Right cardiac atrium (tissue), 5 donors: ENCODE measurements around the gene INAFM2. TPM values are rescaled to one million over a fixed set of nuclear protein-coding genes. Genes with fewer than 3 reads are reported as not detected.

Experiments used
- ATAC-seq, 2 donors: fragments of 200-7000 bp; cut with Tn5 transposase; one replicate each; pipeline versions ENCODE4 v1.8.0 to v1.9.1; 2020; ENCODE audit warnings: moderate library complexity in 2 of 2, mild to moderate bottlenecking in 1 of 2
- DNase-seq, 3 donors: peaks; one replicate each; pipeline ENCODE4 v3.0.0-alpha.2; 2020
- H3K27ac ChIP-seq: one replicate; pipeline ENCODE4 v1.5.1; 2013; ENCODE audit warnings: mild to moderate bottlenecking, low read length, control low read depth, moderate library complexity
- H3K27me3 ChIP-seq: one replicate; pipeline ENCODE4 v1.6.1; 2013; ENCODE audit not compliant: control insufficient read depth, insufficient read depth
- H3K4me1 ChIP-seq: one replicate; pipeline ENCODE4 v1.6.1; 2013; ENCODE audit warnings: low read length; ENCODE audit not compliant: control insufficient read depth, insufficient read depth
- H3K4me3 ChIP-seq: one replicate; pipeline ENCODE4 v1.5.1; 2013; ENCODE audit warnings: low read length, control low read depth
- H3K9me3 ChIP-seq: one replicate; pipeline ENCODE4 v1.6.1; 2013; ENCODE audit warnings: low read length; ENCODE audit not compliant: control insufficient read depth
- WGBS: extraction: QIAGEN DNeasy Blood & Tissue Kit; methylation state at CpG from one replicate; pipeline ENCODE4 v1.1.7; 2013; 5-methylcytosine and 5-hydroxymethylcytosine counted together
- intact Hi-C, 4 donors: fragments of 100-400 bp; cut with DNase I; formaldehyde crosslinking; loops; one replicate each; pipeline versions ENCODE4 v1.11.0 to v1.14.0; 2022 to 2023
- polyA plus RNA-seq: library from polyadenylated mRNA; stranded (reverse); fragments of 200-250 nt; gene quantifications from one replicate; pipeline ENCODE4 v1.2.3, GENCODE V29; 2013
- total RNA-seq, 4 donors: library from RNA; stranded (reverse); fragmentation: NEBNext Ultra II Directional; extraction: Animal tissue kit (Norgen Biotek cat#: 25700); gene quantifications; one replicate each; pipeline ENCODE4 v1.2.1, GENCODE V29; 2021
- donor health status: healthy with polysubstance abuse.
- donor health status: DM: no; HTN: yes; CAD: no.
- donor health status: DM: no; HTN: no; CAD: no.
- donor health status: DM: no; HTN: yes; CAD: no; lungs with severe emphysema.
- donor health status: DM: yes; HTN: yes; CAD: no.

INAFM2 gene
- total and polyA plus RNA-seq, 5 donors, result 47.3 to 115 (median 72.8) TPM

GRCh38 chr15:40306908-40307307, 16.6 kb upstream of the INAFM2 start:
- H3K27ac ChIP-seq, result no peak overlapping the region
- H3K4me1 ChIP-seq, result no peaks in the 10 kb centered on the region
- intact Hi-C loops, result no loop called here
- H3K27me3 ChIP-seq, result no peaks in the 10 kb centered on the region
- 81% methylated on average over 7 of the region's 7 CpGs for WGBS
- no peak overlapping the region for H3K4me3 ChIP-seq
- no peak for ATAC-seq
- peak in 1 of 3 donors; percentile 42 for DNase-seq
- H3K9me3 ChIP-seq, result no peaks in the 10 kb centered on the region

DNA sequence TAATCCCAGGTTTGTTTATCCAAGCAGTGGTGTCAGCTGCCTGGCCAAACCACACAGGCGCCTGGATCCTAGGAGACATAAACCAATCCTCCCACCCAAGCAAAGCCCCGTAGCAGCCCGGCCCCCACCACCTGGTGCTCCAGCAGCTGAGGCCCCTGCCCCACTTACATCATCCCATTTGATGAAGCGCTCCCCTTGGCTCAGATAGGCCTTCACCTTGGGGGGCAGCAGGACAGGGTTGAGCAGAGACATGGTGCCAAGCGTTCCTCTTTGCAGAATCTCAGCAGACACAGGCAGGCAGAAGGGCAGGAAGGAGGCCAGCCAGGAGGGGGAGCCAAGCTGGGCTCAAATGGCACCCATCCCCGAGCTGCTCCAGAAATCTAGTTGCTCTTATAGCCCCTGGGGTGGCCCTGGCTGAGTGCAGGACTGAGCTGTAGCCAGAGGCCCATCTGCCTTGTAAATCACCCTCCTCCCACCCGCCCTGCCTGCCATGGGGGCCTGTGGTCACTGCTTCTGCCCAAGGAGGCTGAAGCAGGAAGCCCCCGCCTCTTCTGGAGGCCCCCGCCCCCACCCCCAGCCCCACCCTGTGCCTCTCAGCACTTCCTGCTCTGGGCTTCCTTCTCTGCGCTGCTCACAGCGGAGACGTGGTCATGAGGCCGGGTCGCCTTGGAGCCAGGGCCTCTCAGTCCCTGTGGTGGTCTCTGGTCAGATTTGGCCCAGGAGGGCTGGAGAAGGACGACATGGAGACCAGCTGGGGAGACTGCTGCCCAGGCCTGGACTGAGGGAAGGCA, 15.9 kb upstream of the INAFM2 start, which contains the start of gene PLCB2:
TSS of gene PLCB2 (minus strand) at position 515 of the 791 bp plus-strand sequence. CDS start at position 252, 263 bp downstream.
- H3K27ac ChIP-seq, result peak within 1 kb of the TSS; percentile 43
- ATAC-seq (peak; percentile 48 to 67), DNase-seq (peak; percentile 49 to 80 (median 76))
- no peaks in the 10 kb centered on the region for H3K27me3 ChIP-seq
- H3K4me1 ChIP-seq, result no peaks in the 10 kb centered on the region
- H3K4me3 ChIP-seq, result peak within 1 kb of the TSS; percentile 4
- WGBS, result 51% methylated on average over 15 of the region's 15 CpGs
- H3K9me3 ChIP-seq, result no peaks in the 10 kb centered on the region
- intact Hi-C loops, result no loop called here

DNA sequence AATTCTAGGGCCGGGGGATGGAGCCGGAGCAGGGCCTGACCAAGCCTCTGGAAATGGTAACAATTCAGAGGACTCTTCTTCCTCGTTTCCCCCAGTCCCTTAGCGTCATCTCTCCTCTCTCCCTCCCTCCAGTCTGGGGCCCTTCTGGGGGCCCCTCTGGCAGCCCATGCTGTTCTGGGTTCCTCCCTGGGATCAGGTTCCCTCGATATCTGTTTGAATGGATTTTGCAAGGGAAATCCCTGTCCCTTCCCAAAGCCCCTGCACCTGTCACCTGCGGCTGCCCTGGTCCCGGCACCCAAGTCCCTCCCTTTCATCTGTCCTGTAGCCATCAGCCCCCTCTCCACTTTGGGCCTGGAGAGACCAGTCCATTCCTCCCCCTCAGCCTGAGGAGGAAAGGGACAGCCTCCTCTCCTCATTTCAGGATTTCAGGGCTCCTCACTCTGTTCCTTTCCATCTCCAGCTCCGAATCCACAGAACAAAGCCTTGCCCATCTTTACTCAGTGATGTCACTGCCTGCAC, 14.1 kb upstream of the INAFM2 start:
- 66% methylated on average over 8 of the region's 8 CpGs for whole genome bisulfite sequencing
- H3K4me1 ChIP-seq, result no peaks in the 10 kb centered on the region
- no peak for DNase-seq
- no peaks in the 10 kb centered on the region for H3K9me3 ChIP-seq
- no peak for ATAC-seq
- intact Hi-C loops, result no loop called here
- H3K27ac ChIP-seq, result no peak overlapping the region
- no peak overlapping the region for H3K4me3 ChIP-seq
- no peaks in the 10 kb centered on the region for H3K27me3 ChIP-seq

DNA sequence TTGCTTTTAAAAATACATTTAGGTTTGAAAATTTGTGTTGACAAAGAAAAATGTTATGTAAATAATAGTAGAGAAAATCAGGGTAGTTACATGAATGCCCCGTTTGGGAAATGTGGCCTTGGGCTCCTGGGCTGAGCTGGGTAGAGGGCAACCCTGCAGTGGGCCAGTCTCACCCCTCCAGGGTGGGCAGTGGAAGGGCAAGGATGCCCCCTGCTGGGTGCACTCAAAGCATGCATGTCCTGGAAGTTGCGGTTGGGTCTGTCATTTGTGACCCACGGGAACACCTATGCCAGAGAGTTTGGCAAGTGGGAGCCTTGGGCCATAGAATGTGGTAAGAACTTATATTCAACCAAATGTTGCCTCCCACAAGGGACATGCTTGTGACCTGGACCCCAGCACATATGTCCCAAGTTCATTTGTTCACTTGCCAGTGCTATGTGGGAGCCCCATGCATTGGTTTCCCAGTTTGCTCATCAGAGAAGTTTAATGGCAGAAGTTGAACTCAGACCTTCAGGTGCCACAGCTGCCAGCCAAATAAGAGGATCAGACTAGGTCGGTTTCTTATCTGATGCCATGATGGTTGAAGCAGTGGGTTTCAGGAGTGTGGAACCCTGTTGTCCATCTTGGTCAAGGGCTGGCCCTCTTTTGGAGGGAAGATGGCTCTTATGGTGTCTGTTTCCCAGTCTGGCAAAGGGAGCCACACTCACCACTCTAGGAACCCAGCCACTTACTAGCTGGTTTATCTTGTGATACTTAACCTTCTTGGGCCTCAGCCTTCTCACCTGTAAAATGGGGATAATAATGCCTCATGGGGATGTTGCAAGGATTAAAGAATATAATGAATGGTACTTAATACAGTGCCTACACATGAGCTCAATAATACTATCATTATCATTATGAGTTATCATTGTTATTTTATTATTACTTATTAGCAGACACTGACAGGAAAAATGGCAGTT, 13.2 kb upstream of the INAFM2 start:
- peak; percentile 61 to 87 (median 82) for DNase-seq
- intact Hi-C loops, result loop anchor here in 3 of 4 donors (2.0 to 5.0 kb wide), 2 partner anchors 31 to 33 kb away; no protein-coding TSS in a partner anchor

GRCh38 chr15:40310993-40311392, 12.5 kb upstream of the INAFM2 start:
- DNase-seq (no peak), ATAC-seq (no peak)
- H3K27ac ChIP-seq, result no peak overlapping the region
- H3K27me3 ChIP-seq, result no peaks in the 10 kb centered on the region
- H3K4me1 ChIP-seq, result no peaks in the 10 kb centered on the region
- no peaks in the 10 kb centered on the region for H3K9me3 ChIP-seq
- intact Hi-C loops, result loop anchor here in 3 of 4 donors (2.0 to 5.0 kb wide), 2 partner anchors 32 to 34 kb away; no protein-coding TSS in a partner anchor
- 61% methylated on average over 3 of the region's 3 CpGs for WGBS
- no peak overlapping the region for H3K4me3 ChIP-seq

More for the DNA sequence above, 13.2 kb upstream of the INAFM2 start:
- H3K27ac ChIP-seq, result no peak overlapping the region
- WGBS, result 13% methylated on average over 4 of the region's 4 CpGs
- peak; percentile 70 for ATAC-seq
- no peak overlapping the region for H3K4me3 ChIP-seq
- H3K27me3 ChIP-seq, result no peaks in the 10 kb centered on the region
- no peaks in the 10 kb centered on the region for H3K4me1 ChIP-seq
- no peaks in the 10 kb centered on the region for H3K9me3 ChIP-seq

- intact Hi-C loops, result loop anchor here in 1 of 4 donors (5.0 kb wide), 1 partner anchor 35 kb away; no protein-coding TSS in a partner anchor
These were observed 10.9 kb upstream of the INAFM2 start for GRCh38 chr15:40312370-40313158.

DNA sequence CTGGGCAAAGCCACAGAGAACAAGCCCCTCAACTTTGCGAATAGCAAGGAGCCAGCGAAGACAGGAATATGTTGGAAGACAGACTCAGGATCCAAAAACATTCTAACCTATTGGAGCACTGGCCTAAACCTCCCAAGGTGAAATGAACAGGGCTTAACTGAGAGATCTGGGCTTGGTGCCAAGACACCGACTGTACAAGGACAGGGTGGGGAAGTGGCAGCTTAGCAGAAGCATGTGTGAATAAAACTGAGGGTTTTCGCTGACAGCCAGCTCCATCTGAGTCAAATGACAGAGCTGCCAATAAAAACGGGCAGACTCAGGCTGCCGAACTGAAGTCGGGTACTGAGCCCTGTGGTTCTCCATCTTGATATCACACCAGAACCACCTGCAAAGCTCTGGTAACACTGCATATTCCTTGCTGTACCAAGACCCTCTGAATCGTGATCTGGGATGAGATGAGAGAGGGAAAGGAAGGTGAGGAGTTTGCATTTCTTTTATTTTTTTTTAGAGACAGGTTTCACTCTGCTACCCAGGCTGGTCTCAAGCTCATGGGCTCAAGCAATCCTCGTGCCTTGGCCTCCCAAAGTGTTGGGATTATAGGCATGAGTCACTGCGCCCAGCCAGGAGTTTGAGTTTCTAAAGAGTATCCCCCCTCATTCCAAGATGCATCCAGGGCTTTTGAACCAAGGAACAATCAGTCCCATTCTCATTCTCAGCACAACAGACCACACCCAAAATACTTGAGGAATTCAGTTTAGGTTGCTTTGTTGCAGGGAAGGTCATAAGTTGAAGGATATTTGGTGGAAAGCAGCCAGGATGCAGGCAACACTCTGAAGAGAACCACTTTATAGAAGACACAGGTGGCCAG, 9.7 kb upstream of the INAFM2 start:
- ATAC-seq, result peak; percentile 51 to 65
- 35% methylated on average over 10 of the region's 10 CpGs for WGBS
- DNase-seq, result peak in 2 of 3 donors; percentile 52 to 81
- intact Hi-C loops, result loop anchor here in 1 of 4 donors (5.0 kb wide), 1 partner anchor 36 kb away; no protein-coding TSS in a partner anchor
- Histone ChIP-seq H3K9me3 (no peaks in the 10 kb centered on the region), H3K4me3 (no peak overlapping the region), H3K27me3 (no peaks in the 10 kb centered on the region), H3K4me1 (no peaks in the 10 kb centered on the region), H3K27ac (peak overlapping the region; percentile 23)

More at GRCh38 chr15:40312370-40313158, 10.9 kb upstream of the INAFM2 start:
- Histone ChIP-seq H3K9me3 (no peaks in the 10 kb centered on the region), H3K4me1 (no peaks in the 10 kb centered on the region), H3K27ac (no peak overlapping the region), H3K27me3 (no peaks in the 10 kb centered on the region), H3K4me3 (no peak overlapping the region)
- WGBS, result 86% methylated on average over 10 of the region's 10 CpGs
- ATAC-seq (no peak), DNase-seq (no peak)

- Histone ChIP-seq H3K4me1 (no peaks in the 10 kb centered on the region), H3K27ac (no peak overlapping the region), H3K9me3 (no peaks in the 10 kb centered on the region), H3K27me3 (no peaks in the 10 kb centered on the region), H3K4me3 (no peak overlapping the region)
- intact Hi-C loops, result loop anchor here in 1 of 4 donors (5.0 kb wide), 1 partner anchor 37 kb away; no protein-coding TSS in a partner anchor
- ATAC-seq (no peak), DNase-seq (no peak)
- 70% methylated on average over 4 of the region's 4 CpGs for WGBS
These were observed 8.7 kb upstream of the INAFM2 start for GRCh38 chr15:40314723-40315276.

DNA sequence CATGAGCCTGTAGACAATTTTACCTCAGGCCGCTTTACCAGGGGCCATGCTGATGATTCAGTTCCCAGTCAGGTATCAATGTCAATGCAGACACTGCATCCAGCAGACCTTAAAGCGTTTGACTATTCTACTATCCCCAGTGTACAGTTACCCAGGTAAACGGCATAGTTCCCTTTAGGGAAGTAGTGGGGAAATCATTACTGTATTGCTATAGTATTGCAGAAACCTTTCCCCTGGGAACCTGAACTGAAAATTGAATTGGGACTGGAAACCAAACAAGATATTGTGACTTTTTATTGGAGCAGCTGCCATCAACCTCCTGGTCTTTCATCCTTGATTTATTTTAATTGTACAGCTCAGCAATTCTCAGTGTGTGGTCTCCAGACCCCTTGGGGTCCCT, 6.6 kb upstream of the INAFM2 start:
- 79% methylated on average over 3 of the region's 3 CpGs for WGBS
- H3K4me1 ChIP-seq, result no peaks in the 10 kb centered on the region
- H3K27ac ChIP-seq, result no peak overlapping the region
- intact Hi-C loops, result no loop called here
- DNase-seq (no peak), ATAC-seq (no peak)
- no peaks in the 10 kb centered on the region for H3K9me3 ChIP-seq
- no peak overlapping the region for H3K4me3 ChIP-seq
- no peaks in the 10 kb centered on the region for H3K27me3 ChIP-seq
